HG02798 (cell line): ENCODE results near the gene ASAP2.
"Not testable (repeated sequence)": the region's sequence is repeated elsewhere in the genome, so short reads cannot be mapped to it uniquely, and the experiment has no call there.

Experiments used
- ATAC-seq: cut with Tn5 transposase; IDR thresholded peaks from one replicate; pipeline ENCODE4 v1.9.1; 2021; ENCODE audit warnings: mild to moderate bottlenecking; ENCODE audit not compliant: unreplicated experiment, poor library complexity

Gene ASAP2

GRCh38 chr2:9249020-9249800, 42.6 kb downstream of the ASAP2 start:
- ATAC-seq = no peak

GRCh38 chr2:9250091-9250490, 43.5 kb downstream of the ASAP2 start:
- no peak for ATAC-seq

GRCh38 chr2:9250498-9251153, 44.0 kb downstream of the ASAP2 start:
- ATAC-seq = no peak

GRCh38 chr2:9251154-9252001, 44.8 kb downstream of the ASAP2 start:
- no peak for ATAC-seq

GRCh38 chr2:9252002-9252357, 45.4 kb downstream of the ASAP2 start:
- no peak for ATAC-seq

GRCh38 chr2:9255416-9255815, 48.8 kb downstream of the ASAP2 start:
- ATAC-seq = no peak

- ATAC-seq = no peak
These were observed 49.5 kb downstream of the ASAP2 start for GRCh38 chr2:9256147-9256546.

GRCh38 chr2:9256570-9257043, 50.0 kb downstream of the ASAP2 start:
- no peak for ATAC-seq

GRCh38 chr2:9258501-9258900, 51.9 kb downstream of the ASAP2 start:
- no peak for ATAC-seq

GRCh38 chr2:9258953-9259399, 52.4 kb downstream of the ASAP2 start:
- ATAC-seq = no peak

GRCh38 chr2:9260464-9260918, 53.9 kb downstream of the ASAP2 start:
- ATAC-seq = no peak

- ATAC-seq = no peak
These were observed 54.7 kb downstream of the ASAP2 start for GRCh38 chr2:9261231-9261883.

GRCh38 chr2:9262671-9263171, 56.1 kb downstream of the ASAP2 start:
- no peak for ATAC-seq

GRCh38 chr2:9263428-9263827, 56.8 kb downstream of the ASAP2 start:
- no peak for ATAC-seq

- ATAC-seq = no peak
These were observed 57.7 kb downstream of the ASAP2 start for GRCh38 chr2:9264301-9264700.

- ATAC-seq = no peak
These were observed 60.1 kb downstream of the ASAP2 start for GRCh38 chr2:9266711-9267110.

- not testable (repeated sequence) for ATAC-seq
These were observed 60.7 kb downstream of the ASAP2 start for GRCh38 chr2:9267286-9267685.

GRCh38 chr2:9268301-9269080, 61.9 kb downstream of the ASAP2 start:
- ATAC-seq = no peak

- no peak for ATAC-seq
These were observed 62.7 kb downstream of the ASAP2 start for GRCh38 chr2:9269295-9269694.
